HCT116 (cell line): ENCODE data around the gene ZNF426. TPM values are rescaled to one million over a fixed set of nuclear protein-coding genes. Genes with fewer than 3 reads are reported as not detected.

Experiments used
- ATAC-seq: fragments of 200-7000 bp; cut with Tn5 transposase; 2 replicates; pipeline ENCODE4 v1.9.1; 2020; ENCODE audit warnings: mild to moderate bottlenecking, moderate library complexity
- BruUV-seq: library from RNA; stranded (reverse); fragments of 400-500 nt; replicated peaks from 2 replicates; lab custom pipeline; 2021; lab: Mats Ljungman, UMichigan
- CTCF ChIA-PET: fragments of 300-600 bp; sonication (Branson Sonifier 250); formaldehyde crosslinking; loops from one replicate; lab custom pipeline; 2021; ENCODE audit warnings: antibody characterized with exemption; lab: Charles Lee
- POLR2A ChIA-PET: fragments of 300-600, 350-600 bp; sonication (Branson Sonifier 250); formaldehyde crosslinking; loops from one replicate; lab custom pipeline; 2021; ENCODE audit warnings: antibody characterized with exemption; lab: Charles Lee
- RAD21 ChIA-PET, 2 experiments: fragments of 300-600 bp; sonication (Branson Sonifier 250); formaldehyde crosslinking; loops; one replicate each; lab custom pipeline; 2023; ENCODE audit warnings: low total read pairs in 2 of 2; ENCODE audit not compliant: uncharacterized antibody in 2 of 2, unreplicated experiment in 2 of 2, low non-redundant PET in 1 of 2; lab: Charles Lee
- DNase-seq: peaks from one replicate; pipeline ENCODE4 v3.0.0-alpha.2; 2010; ENCODE audit warnings: low read depth, low spot score
- H2AFZ ChIP-seq: fragments of 200-600 bp; shearing (Covaris generic), sonication (generic); 2 replicates; pipeline ENCODE4 v1.6.1; 2017; ENCODE audit warnings: low read depth, mixed run types, mixed read lengths, antibody characterized with exemption, low read length; ENCODE audit not compliant: poor library complexity, severe bottlenecking
- H3K27ac ChIP-seq: 2 replicates; pipeline ENCODE4 v1.5.1; 2012; ENCODE audit warnings: low read depth, low read length
- H3K27me3 ChIP-seq: fragments of 200-600 bp; sonication (generic); 2 replicates; pipeline ENCODE4 v1.6.1; 2016; ENCODE audit warnings: mixed run types, low read length, mixed read lengths; ENCODE audit not compliant: insufficient read depth
- H3K36me3 ChIP-seq, 2 experiments: fragments of 200-500 bp in 1 of 2; fragments of 200-600 bp in 1 of 2; sonication (Bioruptor generic) in 1 of 2; sonication (generic) in 1 of 2; 2 replicates each; pipeline versions ENCODE4 v1.5.1 to v1.6.1; 2014 to 2016; ENCODE audit warnings: low read length in 2 of 2, inconsistent platforms in 1 of 2, mixed read lengths in 1 of 2, mixed run types in 1 of 2; ENCODE audit not compliant: insufficient read depth in 2 of 2, control insufficient read depth in 1 of 2
- H3K4me1 ChIP-seq, 2 experiments: fragments of 200-600 bp in 1 of 2; sonication (generic) in 1 of 2; 2 replicates each; pipeline versions ENCODE4 v1.5.1 to v1.6.1; 2012 to 2017; ENCODE audit warnings: low read length in 2 of 2, inconsistent platforms in 1 of 2, mild to moderate bottlenecking in 1 of 2, mixed read lengths in 1 of 2, mixed run types in 1 of 2, moderate library complexity in 1 of 2; ENCODE audit not compliant: insufficient read depth in 2 of 2, control insufficient read depth in 1 of 2
- H3K4me2 ChIP-seq: fragments of 200-600 bp; sonication (generic); 2 replicates; pipeline ENCODE4 v1.6.1; 2017; ENCODE audit warnings: mixed run types, low read length, mixed read lengths
- H3K4me3 ChIP-seq, 2 experiments: fragments of 200-600 bp in 1 of 2; sonication (generic) in 1 of 2; replicated peaks in 1 of 2; 2 replicates each; pipeline ENCODE4 v1.5.1; 2011 to 2016; ENCODE audit warnings: low read length in 2 of 2, control low read depth in 1 of 2, low read depth in 1 of 2, mild to moderate bottlenecking in 1 of 2, mixed read lengths in 1 of 2, mixed run types in 1 of 2
- H3K79me2 ChIP-seq: fragments of 200-600 bp; sonication (generic); 2 replicates; pipeline ENCODE4 v1.6.1; 2017; ENCODE audit warnings: mild to moderate bottlenecking, mixed run types, low read length, moderate library complexity, mixed read lengths; ENCODE audit not compliant: insufficient read depth
- H3K9ac ChIP-seq: fragments of 200-600 bp; sonication (generic); 2 replicates; pipeline ENCODE4 v1.6.1; 2016; ENCODE audit warnings: low read length, mixed read lengths
- H3K9me2 ChIP-seq: fragments of 200-600 bp; sonication (generic), shearing (Covaris generic); 2 replicates; pipeline ENCODE4 v1.6.1; 2017; ENCODE audit warnings: mixed run types, mild to moderate bottlenecking, moderate library complexity; ENCODE audit not compliant: insufficient read depth
- H3K9me3 ChIP-seq, 2 experiments: fragments of 200-500 bp in 1 of 2; fragments of 200-600 bp in 1 of 2; sonication (Bioruptor generic) in 1 of 2; sonication (generic) in 1 of 2; 2 replicates each; pipeline ENCODE4 v1.6.1; 2014 to 2017; ENCODE audit warnings: low read length in 2 of 2, mixed read lengths in 2 of 2, inconsistent platforms in 1 of 2, low read depth in 1 of 2, mild to moderate bottlenecking in 1 of 2, mixed run types in 1 of 2, moderate library complexity in 1 of 2; ENCODE audit not compliant: control insufficient read depth in 1 of 2, insufficient read depth in 1 of 2
- H4K20me1 ChIP-seq: fragments of 200-600 bp; sonication (generic), shearing (Covaris generic); 2 replicates; pipeline ENCODE4 v1.6.1; 2017; ENCODE audit warnings: mixed run types, mild to moderate bottlenecking, moderate library complexity; ENCODE audit not compliant: insufficient read depth
- CBX3 ChIP-seq: IDR thresholded peaks from 2 replicates; pipeline ENCODE4 v1.6.1; 2012; ENCODE audit warnings: low read depth
- CEBPB ChIP-seq: IDR thresholded peaks from 2 replicates; pipeline ENCODE4 v1.6.1; 2012; ENCODE audit warnings: low read depth
- CTCF ChIP-seq, 3 experiments: fragments of 200-600 bp in 1 of 3; sonication (generic) in 1 of 3; IDR thresholded peaks in 2 of 3; conservative IDR thresholded peaks in 1 of 3; 2 replicates each; pipeline ENCODE4 v1.5.1; 2012 to 2017; ENCODE audit warnings: low read depth in 2 of 3, low read length in 2 of 3, antibody characterized with exemption in 1 of 3, borderline replicate concordance in 1 of 3, control low read depth in 1 of 3, mild to moderate bottlenecking in 1 of 3, mixed read lengths in 1 of 3, mixed run types in 1 of 3, moderate library complexity in 1 of 3; ENCODE audit not compliant: insufficient read depth in 1 of 3
- ELF1 ChIP-seq: IDR thresholded peaks from 2 replicates; pipeline ENCODE4 v1.6.1; 2012; ENCODE audit warnings: low read depth, borderline replicate concordance
- EZH2 ChIP-seq: fragments of 200-600 bp; sonication (generic); IDR thresholded peaks from 2 replicates; pipeline ENCODE4 v1.6.1; 2017; ENCODE audit warnings: antibody characterized with exemption, mixed run types
- JUND ChIP-seq: IDR thresholded peaks from 2 replicates; pipeline ENCODE4 v1.6.1; 2012
- MAX ChIP-seq: IDR thresholded peaks from 2 replicates; pipeline ENCODE4 v1.6.1; 2012
- POLR2A ChIP-seq: IDR thresholded peaks from 2 replicates; pipeline ENCODE4 v1.7.0; 2011; ENCODE audit warnings: borderline replicate concordance; ENCODE audit not compliant: insufficient read depth, insufficient read length; ENCODE audit errors: extremely low read depth
- POLR2AphosphoS5 ChIP-seq: IDR thresholded peaks from 2 replicates; pipeline ENCODE4 v1.6.1; 2011; ENCODE audit warnings: mild to moderate bottlenecking, low read depth, low read length, moderate library complexity
- RAD21 ChIP-seq: IDR thresholded peaks from 2 replicates; pipeline ENCODE4 v1.6.1; 2012; ENCODE audit warnings: low read depth, mild to moderate bottlenecking
- SIN3A ChIP-seq: IDR thresholded peaks from 2 replicates; pipeline ENCODE4 v1.6.1; 2012; ENCODE audit warnings: low read depth
- SP1 ChIP-seq: IDR thresholded peaks from 2 replicates; pipeline ENCODE4 v1.6.1; 2012; ENCODE audit warnings: low read depth
- SRF ChIP-seq: IDR thresholded peaks from 2 replicates; pipeline ENCODE4 v1.6.1; 2012; ENCODE audit warnings: low read depth
- TCF7L2 ChIP-seq: IDR thresholded peaks from 2 replicates; pipeline ENCODE4 v1.7.0; 2011; ENCODE audit warnings: borderline replicate concordance, inconsistent platforms; ENCODE audit not compliant: insufficient read depth, insufficient read length; ENCODE audit errors: extremely low read depth
- ZBTB33 ChIP-seq: IDR thresholded peaks from 2 replicates; pipeline ENCODE4 v1.6.1; 2011; ENCODE audit warnings: mild to moderate bottlenecking, low read length, moderate library complexity; ENCODE audit not compliant: insufficient replicate concordance; ENCODE audit errors: extremely low read depth
- ZFX ChIP-seq: fragments of 450-650 bp; IDR thresholded peaks from 2 replicates; pipeline ENCODE4 v1.6.1; 2017
- intact Hi-C: fragments of 100-400 bp; cut with micrococcal nuclease; formaldehyde crosslinking; loops from 2 replicates; pipeline ENCODE4 v1.10.0; 2022
- total RNA-seq: library from RNA; stranded (reverse); gene quantifications from one replicate; pipeline ENCODE4 v1.2.1, GENCODE V29; 2021; ENCODE audit not compliant: unreplicated experiment

ZNF426 gene
- total RNA-seq, 1 experiment from 2014 or later = 1.7 TPM

- TF ChIP-seq ZBTB33 (no peak), CEBPB (no peak), ELF1 (no peak), CBX3 (no peak), MAX (no peak), CTCF (IDR thresholded peaks at IDR 0.05 in 2 of 3, conservative IDR thresholded peaks at IDR 0.05 in 1 of 3; ENCODE audit: borderline replicate concordance in 1 of 3, insufficient read depth in 1 of 3, low read depth in 2 of 3, low read length in 2 of 3) (no peak), TCF7L2 (no peak), POLR2A (no peak), SRF (no peak), JUND (no peak), RAD21 (no peak)
Observed at GRCh38 chr19:9487016-9487415, 51.4 kb downstream of the ZNF426 start (continued).

GRCh38 chr19:9485140-9485539 is 53.3 kb downstream of the ZNF426 start:
- no peaks in the 10 kb centered on the region for H3K79me2 ChIP-seq
- ChIA-PET POLR2A (no interaction called here), CTCF (no interaction called here), RAD21 (no interaction called here)
- TF ChIP-seq ZFX (no peak), EZH2 (no peak), ZBTB33 (no peak), SP1 (no peak), POLR2AphosphoS5 (no peak), MAX (no peak), ELF1 (no peak), POLR2A (no peak), TCF7L2 (no peak), SIN3A (no peak), JUND (no peak)
- H3K9ac ChIP-seq = no peak overlapping the region
- peaks cover 8 to 12% of the 10 kb centered on the region in 2 experiments; a peak in 2 of 4 replicates for H3K9me3 ChIP-seq
- no peak overlapping the region for H3K4me2 ChIP-seq
- H2AFZ ChIP-seq = no peak overlapping the region
- H3K9me2 ChIP-seq = no peaks in the 10 kb centered on the region
- ATAC-seq (no peak), DNase-seq (no peak)
- H3K4me1 ChIP-seq = no peaks in the 10 kb centered on the region
- BruUV-seq = no TSS peak
- no peak overlapping the region for H3K27ac ChIP-seq
- intact Hi-C loops = no loop called here
- H3K27me3 ChIP-seq = no peaks in the 10 kb centered on the region
- no peak overlapping the region for H3K4me3 ChIP-seq
- no peaks in the 10 kb centered on the region for H4K20me1 ChIP-seq
- H3K36me3 ChIP-seq = no peaks in the 10 kb centered on the region
